Frontal cortex (tissue), 1 donor: ENCODE measurements around the gene TTF1. TPM values are rescaled to one million over a fixed set of nuclear protein-coding genes. Genes with fewer than 3 reads are reported as not detected.

Source experiments
- small RNA-seq: library from RNA; depleted of rRNA; stranded (forward); fragments of <200 nt; gene quantifications from one replicate; pipeline ENCODE3, GENCODE V24; 2014
- total RNA-seq: library from RNA; depleted of rRNA; stranded (reverse); fragments of >200 nt; gene quantifications from one replicate; pipeline ENCODE4 v1.2.3, GENCODE V29; 2014

Gene TTF1
- total RNA-seq, 1 donor from 2014 or later = 17.1 TPM

Small RNA genes lying within 50 kb of the gene (small RNA-seq; reads per million reads assigned to genes)
- 3.1 reads per million, percentile 88 among the genes with 10 or more reads in this experiment for gene RNU5D-2P

Other genes with a start within 250 kb of the TTF1 start
- gene NTNG2, start 244.8 kb downstream of the TTF1 start, total RNA-seq = 16.3 TPM
- gene SETX, start 51.9 kb downstream of the TTF1 start, total RNA-seq = 93.8 TPM
- gene CFAP77, start 3.4 kb upstream of the TTF1 start, total RNA-seq = not detected
- not detected for gene BARHL1, start 175.8 kb upstream of the TTF1 start, total RNA-seq